GM13976 (cell line): ENCODE results near the gene HDAC7.
A peak's percentile ranks its signal among the peaks of the same experiment; 100 is the strongest.

Source experiments
- DNase-seq: peaks from one replicate; pipeline ENCODE4 v3.0.0; 2012; ENCODE audit warnings: low spot score
- CTCF ChIP-seq: IDR thresholded peaks from 2 replicates; pipeline ENCODE4 v1.5.1; 2012; ENCODE audit warnings: borderline replicate concordance, mild to moderate bottlenecking; ENCODE audit not compliant: insufficient read depth; ENCODE audit errors: extremely low read depth, missing control alignments, control extremely low read depth
- in situ Hi-C: fragments of 300-500 bp; cut with MboI; formaldehyde crosslinking; loops from one replicate; pipeline ENCODE4 v1.12.0; 2022; ENCODE audit warnings: low sequenced_read_pairs, mixed read lengths, inconsistent platforms; ENCODE audit not compliant: unreplicated experiment

The HDAC7 gene

GRCh38 chr12:47819896-47820630 lies at the start of gene HDAC7:
Gene HDAC7, minus strand, starts transcription at chr12:47819903. Its CDS starts 118 bp downstream, at chr12:47819785.
- in situ Hi-C loops, result no loop called here
- peak; percentile 87 for DNase-seq
- TF ChIP-seq CTCF, result no peak

- DNase-seq, result peak; percentile 64
- in situ Hi-C loops, result no loop called here
These were observed 48.9 kb upstream of the HDAC7 start for GRCh38 chr12:47868552-47869031.

GRCh38 chr12:47868041-47868440 lies 48.3 kb upstream of the HDAC7 start:
- in situ Hi-C loops, result no loop called here
- no peak for DNase-seq
- no peak for TF ChIP-seq CTCF

More at GRCh38 chr12:47868552-47869031, 48.9 kb upstream of the HDAC7 start:
- TF ChIP-seq CTCF, result no peak

- no peak for TF ChIP-seq CTCF
- no peak for DNase-seq
- in situ Hi-C loops, result no loop called here
These were observed 47.8 kb upstream of the HDAC7 start for GRCh38 chr12:47867495-47867941.

- no peak for TF ChIP-seq CTCF
- DNase-seq, result no peak
- in situ Hi-C loops, result no loop called here
These were observed 45.0 kb upstream of the HDAC7 start for GRCh38 chr12:47864646-47865235.

GRCh38 chr12:47863985-47864384 lies 44.3 kb upstream of the HDAC7 start:
- TF ChIP-seq CTCF, result no peak
- DNase-seq, result no peak

More at GRCh38 chr12:47863985-47864384, 44.3 kb upstream of the HDAC7 start:
- in situ Hi-C loops, result no loop called here
